Neural cell (in vitro differentiated cells): ENCODE results near the gene ILF3. TPM values are rescaled to one million over a fixed set of nuclear protein-coding genes. Genes with fewer than 3 reads are reported as not detected.

Source experiments
- H2AFZ ChIP-seq: fragments of 200-600, 300-800 bp; sonication (generic), shearing (Covaris generic); 2 replicates; pipeline ENCODE4 v1.6.0; 2014; ENCODE audit warnings: low read depth, mild to moderate bottlenecking, antibody characterized with exemption, low read length, moderate library complexity
- H3F3A ChIP-seq: fragments of 200-600 bp; shearing (Covaris generic); 2 replicates; pipeline ENCODE4 v1.6.1; 2016; ENCODE audit warnings: mild to moderate bottlenecking, moderate library complexity, mixed read lengths, antibody characterized with exemption, low read length; ENCODE audit not compliant: insufficient read depth, poor library complexity, severe bottlenecking
- H3K27ac ChIP-seq: fragments of 200-600, 300-800 bp; sonication (generic), shearing (Covaris generic); 2 replicates; pipeline ENCODE4 v1.5.1; 2014; ENCODE audit warnings: mild to moderate bottlenecking, low read length, moderate library complexity
- H3K27me3 ChIP-seq: fragments of 300-800, 200-600 bp; sonication (generic), shearing (Covaris generic); 2 replicates; pipeline ENCODE4 v1.6.0; 2014; ENCODE audit warnings: mild to moderate bottlenecking, low read depth, low read length, moderate library complexity; ENCODE audit not compliant: insufficient read depth
- H3K36me3 ChIP-seq: fragments of 300-800, 200-600 bp; sonication (generic), shearing (Covaris generic); 2 replicates; pipeline ENCODE4 v1.5.1; 2014; ENCODE audit warnings: mild to moderate bottlenecking, antibody characterized with exemption, low read length, moderate library complexity; ENCODE audit not compliant: insufficient read depth
- H3K4me2 ChIP-seq: fragments of 300-800, 200-600 bp; sonication (generic), shearing (Covaris generic); 2 replicates; pipeline ENCODE4 v1.6.0; 2014; ENCODE audit warnings: mild to moderate bottlenecking, low read length
- H3K4me3 ChIP-seq: fragments of 300-800, 200-600 bp; sonication (generic), shearing (Covaris generic); 2 replicates; pipeline ENCODE4 v1.5.1; 2014; ENCODE audit warnings: mild to moderate bottlenecking, low read length, moderate library complexity
- H3K79me2 ChIP-seq: fragments of 200-600 bp; shearing (Covaris generic); replicated peaks from 2 replicates; pipeline ENCODE4 v1.6.0; 2014; ENCODE audit warnings: mild to moderate bottlenecking, low read length, moderate library complexity; ENCODE audit not compliant: insufficient read depth
- H3K9ac ChIP-seq: fragments of 300-800, 200-600 bp; sonication (generic), shearing (Covaris generic); 2 replicates; pipeline ENCODE4 v1.6.1; 2016; ENCODE audit warnings: mild to moderate bottlenecking, low read length, mixed read lengths
- H3K9me2 ChIP-seq: fragments of 200-600 bp; shearing (Covaris generic); 2 replicates; pipeline ENCODE4 v1.6.1; 2016; ENCODE audit warnings: mild to moderate bottlenecking, low read length, mixed read lengths; ENCODE audit not compliant: insufficient read depth
- H3K9me3 ChIP-seq: fragments of 200-600, 300-800 bp; sonication (generic), shearing (Covaris generic); 2 replicates; pipeline ENCODE4 v1.6.1; 2016; ENCODE audit warnings: mild to moderate bottlenecking, mixed run types, low read length, moderate library complexity, mixed read lengths
- H4K20me1 ChIP-seq: fragments of 200-600 bp; shearing (Covaris generic); 2 replicates; pipeline ENCODE4 v1.6.1; 2016; ENCODE audit warnings: mild to moderate bottlenecking, mixed run types; ENCODE audit not compliant: insufficient read depth
- EP300 ChIP-seq: fragments of 450-650 bp; conservative IDR thresholded peaks from 2 replicates; pipeline ENCODE4 v1.6.1; 2014; ENCODE audit warnings: antibody characterized with exemption, mild to moderate bottlenecking, moderate library complexity; ENCODE audit not compliant: poor library complexity, severe bottlenecking
- EZH2 ChIP-seq: fragments of 200-600, 300-800 bp; shearing (Covaris generic), sonication (generic); IDR thresholded peaks from 2 replicates; pipeline ENCODE4 v1.6.1; 2014; ENCODE audit warnings: antibody characterized with exemption, low read length, borderline replicate concordance, mild to moderate bottlenecking; ENCODE audit not compliant: insufficient read depth, poor library complexity, severe bottlenecking
- MXI1 ChIP-seq: fragments of 450-650 bp; conservative IDR thresholded peaks from 2 replicates; pipeline ENCODE4 v1.6.1; 2014; ENCODE audit warnings: antibody characterized with exemption, mild to moderate bottlenecking; ENCODE audit not compliant: poor library complexity, severe bottlenecking
- POLR2AphosphoS5 ChIP-seq: IDR thresholded peaks from 2 replicates; pipeline ENCODE4 v1.6.1; 2012
- RAD21 ChIP-seq: fragments of 450-650 bp; conservative IDR thresholded peaks from 2 replicates; pipeline ENCODE4 v1.6.1; 2014; ENCODE audit warnings: antibody characterized with exemption, mild to moderate bottlenecking, moderate library complexity
- REST ChIP-seq: IDR thresholded peaks from 2 replicates; pipeline ENCODE4 v1.6.1; 2012; ENCODE audit warnings: borderline replicate concordance
- SMC3 ChIP-seq: fragments of 450-650 bp; conservative IDR thresholded peaks from 2 replicates; pipeline ENCODE4 v1.6.1; 2014; ENCODE audit warnings: antibody characterized with exemption, mild to moderate bottlenecking, moderate library complexity; ENCODE audit not compliant: poor library complexity
- TAF1 ChIP-seq: IDR thresholded peaks from 2 replicates; pipeline ENCODE4 v1.6.1; 2012; ENCODE audit warnings: low read depth
- polyA plus RNA-seq: library from polyadenylated mRNA; depleted of rRNA; stranded (reverse); fragments of >200 nt; gene quantifications from 2 replicates; pipeline ENCODE4 v1.2.3, GENCODE V29; 2014
- TF ChIP-seq, protein P1 (sequence below): fragments of 450-650 bp; IDR thresholded peaks from 2 replicates; pipeline ENCODE4 v1.5.1; 2014; ENCODE audit warnings: antibody characterized with exemption, mild to moderate bottlenecking, moderate library complexity; ENCODE audit not compliant: poor library complexity, severe bottlenecking

ILF3 gene
- polyA plus RNA-seq, 1 donor from 2014 or later = 464 TPM

DNA sequence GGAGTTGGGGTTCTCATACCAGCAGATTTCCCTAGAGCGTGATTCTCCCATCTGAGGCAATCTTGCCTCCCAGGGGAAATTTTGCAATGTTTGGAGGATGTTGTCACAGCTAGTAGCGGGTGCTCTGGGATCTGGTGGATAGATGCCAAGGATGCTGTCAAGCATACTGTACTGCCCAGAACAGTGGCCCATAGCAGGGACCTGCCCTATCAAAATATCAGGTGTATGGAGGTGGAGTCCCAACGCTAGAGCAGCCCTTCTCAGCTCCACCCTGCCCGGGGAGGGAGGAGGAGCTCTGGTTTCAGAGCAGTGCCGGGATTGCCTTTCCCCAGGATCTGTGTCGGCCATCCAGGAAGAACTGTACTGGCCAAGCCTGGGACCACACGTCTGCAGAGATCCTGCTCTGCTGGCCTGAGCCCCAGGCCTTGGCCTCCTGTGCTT is 36.2 kb downstream of the ILF3 start:
- H3K9me2 ChIP-seq = no peaks in the 10 kb centered on the region
- no peak overlapping the region for H2AFZ ChIP-seq
- no peak overlapping the region for H3K9ac ChIP-seq
- H3K79me2 ChIP-seq = no peaks in the 10 kb centered on the region
- H3K9me3 ChIP-seq = no peaks in the 10 kb centered on the region
- no peak overlapping the region for H3K27ac ChIP-seq
- H3K4me3 ChIP-seq = no peak overlapping the region
- no peaks in the 10 kb centered on the region for H3F3A ChIP-seq
- peaks cover 9% of the 10 kb centered on the region for H3K36me3 ChIP-seq
- H3K27me3 ChIP-seq = no peaks in the 10 kb centered on the region
- H3K4me2 ChIP-seq = no peak overlapping the region
- TF ChIP-seq POLR2AphosphoS5 (no peak), RAD21 (no peak), MXI1 (no peak)
- peaks cover 10% of the 10 kb centered on the region for H4K20me1 ChIP-seq

DNA sequence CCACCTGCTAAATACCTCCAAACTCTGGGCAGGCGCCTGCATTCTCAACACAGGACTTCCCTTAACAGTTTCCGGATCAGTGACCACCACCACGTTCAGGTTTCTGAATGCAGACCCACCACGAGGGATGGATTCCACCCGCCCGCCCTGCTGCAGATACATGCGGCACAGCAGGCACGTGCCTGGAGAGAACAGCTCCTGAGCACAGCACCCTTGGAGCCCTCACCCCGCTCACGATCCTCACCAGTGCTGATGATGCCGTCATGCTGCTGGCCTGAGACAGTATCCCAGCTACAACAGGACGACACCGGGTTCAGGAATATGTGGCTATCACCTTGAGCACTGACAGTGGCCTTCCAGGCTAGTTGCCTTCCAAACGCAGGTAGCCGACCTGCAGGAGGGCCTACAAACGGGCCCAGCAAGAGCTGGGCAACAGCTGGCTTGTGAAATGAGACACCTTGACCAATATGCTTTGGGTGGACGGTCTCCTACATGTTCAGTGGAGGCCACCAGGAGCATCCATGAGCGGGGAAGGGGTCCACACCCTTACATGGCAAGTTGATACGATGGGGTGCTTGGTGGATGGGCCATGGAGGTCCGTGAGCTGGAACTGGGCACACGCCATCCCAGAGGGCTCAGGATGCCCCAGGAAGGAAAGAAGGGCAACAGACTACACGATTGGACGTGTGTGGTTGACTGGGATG is 37.2 kb downstream of the ILF3 start:
- Histone ChIP-seq H3K4me2 (no peak overlapping the region), H2AFZ (no peak overlapping the region), H3K4me3 (no peak overlapping the region), H3K27me3 (no peaks in the 10 kb centered on the region), H3K79me2 (no peaks in the 10 kb centered on the region), H3K9ac (no peak overlapping the region), H4K20me1 (peaks cover 9% of the 10 kb centered on the region), H3K9me3 (no peaks in the 10 kb centered on the region), H3K27ac (no peak overlapping the region), H3K9me2 (no peaks in the 10 kb centered on the region), H3K36me3 (peaks cover 9% of the 10 kb centered on the region), H3F3A (no peaks in the 10 kb centered on the region)
- TF ChIP-seq REST (no peak), EZH2 (no peak), MXI1 (no peak), SMC3 (no peak), RAD21 (no peak), TAF1 (no peak), POLR2AphosphoS5 (no peak)
- TF ChIP-seq, protein P1, sequence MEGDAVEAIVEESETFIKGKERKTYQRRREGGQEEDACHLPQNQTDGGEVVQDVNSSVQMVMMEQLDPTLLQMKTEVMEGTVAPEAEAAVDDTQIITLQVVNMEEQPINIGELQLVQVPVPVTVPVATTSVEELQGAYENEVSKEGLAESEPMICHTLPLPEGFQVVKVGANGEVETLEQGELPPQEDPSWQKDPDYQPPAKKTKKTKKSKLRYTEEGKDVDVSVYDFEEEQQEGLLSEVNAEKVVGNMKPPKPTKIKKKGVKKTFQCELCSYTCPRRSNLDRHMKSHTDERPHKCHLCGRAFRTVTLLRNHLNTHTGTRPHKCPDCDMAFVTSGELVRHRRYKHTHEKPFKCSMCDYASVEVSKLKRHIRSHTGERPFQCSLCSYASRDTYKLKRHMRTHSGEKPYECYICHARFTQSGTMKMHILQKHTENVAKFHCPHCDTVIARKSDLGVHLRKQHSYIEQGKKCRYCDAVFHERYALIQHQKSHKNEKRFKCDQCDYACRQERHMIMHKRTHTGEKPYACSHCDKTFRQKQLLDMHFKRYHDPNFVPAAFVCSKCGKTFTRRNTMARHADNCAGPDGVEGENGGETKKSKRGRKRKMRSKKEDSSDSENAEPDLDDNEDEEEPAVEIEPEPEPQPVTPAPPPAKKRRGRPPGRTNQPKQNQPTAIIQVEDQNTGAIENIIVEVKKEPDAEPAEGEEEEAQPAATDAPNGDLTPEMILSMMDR = no peak

DNA sequence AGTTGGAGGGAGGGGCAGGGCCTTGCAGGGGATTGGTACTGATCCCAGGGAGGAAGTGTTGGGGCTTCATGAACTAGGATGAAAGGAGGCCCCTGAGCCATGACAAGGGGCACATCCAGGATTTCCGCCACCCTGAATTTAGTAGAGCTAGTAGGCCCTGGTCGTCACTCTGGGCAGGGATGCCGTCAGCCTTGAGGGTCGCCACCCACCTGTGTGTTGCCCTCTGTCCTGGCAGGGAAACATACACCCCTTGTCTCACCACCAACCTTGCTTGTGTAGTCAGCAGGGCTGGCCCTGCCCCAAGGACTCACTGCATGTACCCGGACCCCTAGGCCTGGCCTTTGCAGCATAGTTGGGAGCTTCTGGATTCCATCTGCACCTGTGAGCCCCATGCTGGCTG is 37.7 kb downstream of the ILF3 start:
- no peak overlapping the region for H3K4me3 ChIP-seq
- H3F3A ChIP-seq = no peaks in the 10 kb centered on the region
- no peaks in the 10 kb centered on the region for H3K9me3 ChIP-seq
- no peak overlapping the region for H3K4me2 ChIP-seq
- H3K27me3 ChIP-seq = no peaks in the 10 kb centered on the region
- no peak overlapping the region for H3K27ac ChIP-seq
- peaks cover 9% of the 10 kb centered on the region for H3K36me3 ChIP-seq
- H4K20me1 ChIP-seq = peaks cover 5% of the 10 kb centered on the region
- H3K79me2 ChIP-seq = no peaks in the 10 kb centered on the region
- H3K9ac ChIP-seq = no peak overlapping the region
- no peaks in the 10 kb centered on the region for H3K9me2 ChIP-seq
- H2AFZ ChIP-seq = no peak overlapping the region
- TF ChIP-seq EP300 (no peak), SMC3 (no peak), REST (no peak), EZH2 (no peak), MXI1 (no peak), POLR2AphosphoS5 (peak; percentile 7), RAD21 (no peak)
